ENCODE data around the gene GUSB. TPM values are rescaled to one million over a fixed set of nuclear protein-coding genes. Genes with fewer than 3 reads are reported as not detected.

GUSB gene
- total RNA-seq, 1 experiment from 2014 or later = 42.3 TPM

GRCh38 chr7:65953001-65953720 is 28.9 kb downstream of the GUSB start (continued):
- TF ChIP-seq, protein P1, sequence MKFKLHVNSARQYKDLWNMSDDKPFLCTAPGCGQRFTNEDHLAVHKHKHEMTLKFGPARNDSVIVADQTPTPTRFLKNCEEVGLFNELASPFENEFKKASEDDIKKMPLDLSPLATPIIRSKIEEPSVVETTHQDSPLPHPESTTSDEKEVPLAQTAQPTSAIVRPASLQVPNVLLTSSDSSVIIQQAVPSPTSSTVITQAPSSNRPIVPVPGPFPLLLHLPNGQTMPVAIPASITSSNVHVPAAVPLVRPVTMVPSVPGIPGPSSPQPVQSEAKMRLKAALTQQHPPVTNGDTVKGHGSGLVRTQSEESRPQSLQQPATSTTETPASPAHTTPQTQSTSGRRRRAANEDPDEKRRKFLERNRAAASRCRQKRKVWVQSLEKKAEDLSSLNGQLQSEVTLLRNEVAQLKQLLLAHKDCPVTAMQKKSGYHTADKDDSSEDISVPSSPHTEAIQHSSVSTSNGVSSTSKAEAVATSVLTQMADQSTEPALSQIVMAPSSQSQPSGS (CRISPR knock-in tag; IDR thresholded peaks at IDR 0.05; ENCODE audit: borderline replicate concordance, low read depth) = no peak
- TF ChIP-seq HMGA2 (CRISPR knock-in tag; IDR thresholded peaks at IDR 0.05) = no peak
- TF ChIP-seq CREB1 (CRISPR knock-in tag; IDR thresholded peaks at IDR 0.05) = no peak

DNA sequence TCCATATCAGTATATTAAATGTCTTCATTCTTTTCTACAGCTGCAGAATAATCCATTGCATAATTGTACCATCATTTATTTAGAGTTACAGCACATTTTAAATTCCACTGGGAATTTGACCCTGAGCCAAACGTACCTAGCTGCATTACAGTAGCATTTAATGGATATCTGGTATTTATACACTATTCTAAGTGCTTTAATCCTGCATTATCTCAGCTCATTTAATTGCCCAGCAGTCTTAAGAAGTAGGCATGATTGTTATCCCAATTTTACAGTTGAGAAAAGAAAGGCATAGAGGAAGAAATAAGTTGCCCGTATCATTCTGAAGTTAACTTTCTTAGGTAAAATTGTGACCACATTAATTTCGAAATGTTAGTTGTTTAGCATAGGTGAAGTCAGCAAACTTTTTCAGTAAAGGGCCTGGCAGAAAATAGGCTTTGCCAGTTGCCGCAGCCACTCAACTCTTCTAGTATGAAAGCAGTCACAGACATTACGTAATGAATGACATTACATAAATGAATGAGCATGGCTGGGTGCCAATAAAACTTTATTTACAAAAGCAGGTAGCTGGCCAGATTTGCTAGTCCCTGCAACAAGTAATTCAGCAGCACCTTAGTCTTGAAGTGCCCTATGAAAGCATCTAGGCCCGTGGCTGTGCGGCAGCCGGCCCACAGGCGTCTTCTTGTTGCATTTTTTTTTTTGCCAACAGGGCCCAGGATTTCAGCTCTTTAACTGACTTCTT is 30.0 kb downstream of the GUSB start:
- ChIA-PET POLR2A (no interaction called here), CTCF (no interaction called here)
- Mint-ChIP-seq H3K9me3 (no peaks in the 10 kb centered on the region), H3K4me3 (no peak overlapping the region), H3K36me3 (peaks cover 26% of the 10 kb centered on the region), H3K4me1 (no peaks in the 10 kb centered on the region), H3K27me3 (ENCODE audit: low read depth) (no peaks in the 10 kb centered on the region), H3K27ac (0 out of 2 replicates have a peak overlapping the region, but pooled peaks have one; percentile 7)
- ATAC-seq = no peak
- no peak for DNase-seq (ENCODE audit: low spot score)
- TF ChIP-seq ZNF232 (CRISPR knock-in tag; IDR thresholded peaks at IDR 0.05) = no peak
- TF ChIP-seq ZNF512 (CRISPR knock-in tag; IDR thresholded peaks at IDR 0.05; ENCODE audit: borderline replicate concordance) = no peak
- TF ChIP-seq, protein P2, sequence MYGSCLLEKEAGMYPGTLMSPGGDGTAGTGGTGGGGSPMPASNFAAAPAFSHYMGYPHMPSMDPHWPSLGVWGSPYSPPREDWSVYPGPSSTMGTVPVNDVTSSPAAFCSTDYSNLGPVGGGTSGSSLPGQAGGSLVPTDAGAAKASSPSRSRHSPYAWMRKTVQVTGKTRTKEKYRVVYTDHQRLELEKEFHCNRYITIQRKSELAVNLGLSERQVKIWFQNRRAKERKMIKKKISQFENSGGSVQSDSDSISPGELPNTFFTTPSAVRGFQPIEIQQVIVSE (CRISPR knock-in tag; IDR thresholded peaks at IDR 0.05; ENCODE audit: borderline replicate concordance) = no peak
- TF ChIP-seq, protein P3, sequence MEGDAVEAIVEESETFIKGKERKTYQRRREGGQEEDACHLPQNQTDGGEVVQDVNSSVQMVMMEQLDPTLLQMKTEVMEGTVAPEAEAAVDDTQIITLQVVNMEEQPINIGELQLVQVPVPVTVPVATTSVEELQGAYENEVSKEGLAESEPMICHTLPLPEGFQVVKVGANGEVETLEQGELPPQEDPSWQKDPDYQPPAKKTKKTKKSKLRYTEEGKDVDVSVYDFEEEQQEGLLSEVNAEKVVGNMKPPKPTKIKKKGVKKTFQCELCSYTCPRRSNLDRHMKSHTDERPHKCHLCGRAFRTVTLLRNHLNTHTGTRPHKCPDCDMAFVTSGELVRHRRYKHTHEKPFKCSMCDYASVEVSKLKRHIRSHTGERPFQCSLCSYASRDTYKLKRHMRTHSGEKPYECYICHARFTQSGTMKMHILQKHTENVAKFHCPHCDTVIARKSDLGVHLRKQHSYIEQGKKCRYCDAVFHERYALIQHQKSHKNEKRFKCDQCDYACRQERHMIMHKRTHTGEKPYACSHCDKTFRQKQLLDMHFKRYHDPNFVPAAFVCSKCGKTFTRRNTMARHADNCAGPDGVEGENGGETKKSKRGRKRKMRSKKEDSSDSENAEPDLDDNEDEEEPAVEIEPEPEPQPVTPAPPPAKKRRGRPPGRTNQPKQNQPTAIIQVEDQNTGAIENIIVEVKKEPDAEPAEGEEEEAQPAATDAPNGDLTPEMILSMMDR (IDR thresholded peaks at IDR 0.05) = no peak
- TF ChIP-seq, protein P4, sequence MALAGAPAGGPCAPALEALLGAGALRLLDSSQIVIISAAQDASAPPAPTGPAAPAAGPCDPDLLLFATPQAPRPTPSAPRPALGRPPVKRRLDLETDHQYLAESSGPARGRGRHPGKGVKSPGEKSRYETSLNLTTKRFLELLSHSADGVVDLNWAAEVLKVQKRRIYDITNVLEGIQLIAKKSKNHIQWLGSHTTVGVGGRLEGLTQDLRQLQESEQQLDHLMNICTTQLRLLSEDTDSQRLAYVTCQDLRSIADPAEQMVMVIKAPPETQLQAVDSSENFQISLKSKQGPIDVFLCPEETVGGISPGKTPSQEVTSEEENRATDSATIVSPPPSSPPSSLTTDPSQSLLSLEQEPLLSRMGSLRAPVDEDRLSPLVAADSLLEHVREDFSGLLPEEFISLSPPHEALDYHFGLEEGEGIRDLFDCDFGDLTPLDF (CRISPR knock-in tag; IDR thresholded peaks at IDR 0.05) = no peak
- TF ChIP-seq ETV6 (CRISPR knock-in tag; IDR thresholded peaks at IDR 0.05) = no peak
- TF ChIP-seq ZNF532 (CRISPR knock-in tag; IDR thresholded peaks at IDR 0.05; ENCODE audit: borderline replicate concordance) = no peak
- TF ChIP-seq, protein P5, sequence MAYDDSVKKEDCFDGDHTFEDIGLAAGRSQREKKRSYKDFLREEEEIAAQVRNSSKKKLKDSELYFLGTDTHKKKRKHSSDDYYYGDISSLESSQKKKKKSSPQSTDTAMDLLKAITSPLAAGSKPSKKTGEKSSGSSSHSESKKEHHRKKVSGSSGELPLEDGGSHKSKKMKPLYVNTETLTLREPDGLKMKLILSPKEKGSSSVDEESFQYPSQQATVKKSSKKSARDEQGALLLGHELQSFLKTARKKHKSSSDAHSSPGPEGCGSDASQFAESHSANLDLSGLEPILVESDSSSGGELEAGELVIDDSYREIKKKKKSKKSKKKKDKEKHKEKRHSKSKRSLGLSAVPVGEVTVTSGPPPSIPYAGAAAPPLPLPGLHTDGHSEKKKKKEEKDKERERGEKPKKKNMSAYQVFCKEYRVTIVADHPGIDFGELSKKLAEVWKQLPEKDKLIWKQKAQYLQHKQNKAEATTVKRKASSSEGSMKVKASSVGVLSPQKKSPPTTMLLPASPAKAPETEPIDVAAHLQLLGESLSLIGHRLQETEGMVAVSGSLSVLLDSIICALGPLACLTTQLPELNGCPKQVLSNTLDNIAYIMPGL (CRISPR knock-in tag; IDR thresholded peaks at IDR 0.05) = no peak
- TF ChIP-seq ZMAT4 (CRISPR knock-in tag; IDR thresholded peaks at IDR 0.05) = no peak
- TF ChIP-seq SMAD3 (CRISPR knock-in tag; IDR thresholded peaks at IDR 0.05; ENCODE audit: borderline replicate concordance) = no peak
- no peak for TF ChIP-seq CREM (CRISPR knock-in tag; IDR thresholded peaks at IDR 0.05)
- TF ChIP-seq, protein P6, sequence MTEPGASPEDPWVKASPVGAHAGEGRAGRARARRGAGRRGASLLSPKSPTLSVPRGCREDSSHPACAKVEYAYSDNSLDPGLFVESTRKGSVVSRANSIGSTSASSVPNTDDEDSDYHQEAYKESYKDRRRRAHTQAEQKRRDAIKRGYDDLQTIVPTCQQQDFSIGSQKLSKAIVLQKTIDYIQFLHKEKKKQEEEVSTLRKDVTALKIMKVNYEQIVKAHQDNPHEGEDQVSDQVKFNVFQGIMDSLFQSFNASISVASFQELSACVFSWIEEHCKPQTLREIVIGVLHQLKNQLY (CRISPR knock-in tag; IDR thresholded peaks at IDR 0.05) = no peak
- TF ChIP-seq TCF7 (CRISPR knock-in tag; IDR thresholded peaks at IDR 0.05; ENCODE audit: low read depth) = no peak
- TF ChIP-seq, protein P7, sequence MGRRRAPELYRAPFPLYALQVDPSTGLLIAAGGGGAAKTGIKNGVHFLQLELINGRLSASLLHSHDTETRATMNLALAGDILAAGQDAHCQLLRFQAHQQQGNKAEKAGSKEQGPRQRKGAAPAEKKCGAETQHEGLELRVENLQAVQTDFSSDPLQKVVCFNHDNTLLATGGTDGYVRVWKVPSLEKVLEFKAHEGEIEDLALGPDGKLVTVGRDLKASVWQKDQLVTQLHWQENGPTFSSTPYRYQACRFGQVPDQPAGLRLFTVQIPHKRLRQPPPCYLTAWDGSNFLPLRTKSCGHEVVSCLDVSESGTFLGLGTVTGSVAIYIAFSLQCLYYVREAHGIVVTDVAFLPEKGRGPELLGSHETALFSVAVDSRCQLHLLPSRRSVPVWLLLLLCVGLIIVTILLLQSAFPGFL (CRISPR knock-in tag; IDR thresholded peaks at IDR 0.05; ENCODE audit: borderline replicate concordance) = no peak
- no peak for TF ChIP-seq NR2C2 (CRISPR knock-in tag; IDR thresholded peaks at IDR 0.05)
